T-helper 2 cell (primary cell): Measurements from ENCODE around the gene HTR6.
"Not testable (repeated sequence)": the region's sequence is repeated elsewhere in the genome, so short reads cannot be mapped to it uniquely, and the experiment has no call there.

ENCODE experiments used
- DNase-seq, 5 experiments: peaks; one replicate each; pipeline versions ENCODE4 v3.0.0 to v3.0.0-alpha.2; 2012 to 2022
- total RNA-seq, 2 donors: gene quantifications; one replicate each; lab custom pipeline; 2026; lab: John Stamatoyannopoulos, UW

The HTR6 gene
- 2.5 to 2.9 reads per million in 2 donors for total RNA-seq

GRCh38 chr1:19664453-19665185 is at the start of gene HTR6:
Gene HTR6, plus strand, starts transcription at chr1:19664875. Its CDS starts 879 bp downstream, at chr1:19665754.
- DNase-seq: peak in 1 of 5 experiments; percentile 36

DNA sequence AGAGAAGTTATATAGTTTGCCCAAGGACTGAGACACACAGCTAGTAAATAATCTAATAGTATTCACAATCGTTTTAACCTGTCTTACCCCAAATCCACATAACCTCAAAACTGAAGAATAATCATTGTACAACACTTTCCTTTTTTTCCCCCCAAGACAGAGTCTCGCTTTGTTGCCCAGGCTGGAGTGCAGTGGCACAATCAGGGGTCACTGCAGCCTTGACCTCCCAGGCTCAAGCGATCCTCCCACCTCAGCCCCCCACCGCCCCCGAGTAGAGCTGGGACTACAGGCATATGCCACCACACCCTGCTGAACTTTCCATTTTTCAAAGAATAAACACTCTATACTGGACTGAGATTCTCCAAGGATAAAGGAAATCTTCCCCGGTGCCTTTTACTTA is 49.2 kb upstream of the HTR6 start:
- no peak for DNase-seq

- no peak for DNase-seq
Observed at GRCh38 chr1:19616489-19616888, 48.2 kb upstream of the HTR6 start.

- DNase-seq: no peak
Observed at GRCh38 chr1:19617376-19617775, 47.3 kb upstream of the HTR6 start.

- DNase-seq: no peak
Observed at GRCh38 chr1:19618428-19618827, 46.2 kb upstream of the HTR6 start.

GRCh38 chr1:19619697-19620384 is 44.8 kb upstream of the HTR6 start:
- no peak for DNase-seq

DNA sequence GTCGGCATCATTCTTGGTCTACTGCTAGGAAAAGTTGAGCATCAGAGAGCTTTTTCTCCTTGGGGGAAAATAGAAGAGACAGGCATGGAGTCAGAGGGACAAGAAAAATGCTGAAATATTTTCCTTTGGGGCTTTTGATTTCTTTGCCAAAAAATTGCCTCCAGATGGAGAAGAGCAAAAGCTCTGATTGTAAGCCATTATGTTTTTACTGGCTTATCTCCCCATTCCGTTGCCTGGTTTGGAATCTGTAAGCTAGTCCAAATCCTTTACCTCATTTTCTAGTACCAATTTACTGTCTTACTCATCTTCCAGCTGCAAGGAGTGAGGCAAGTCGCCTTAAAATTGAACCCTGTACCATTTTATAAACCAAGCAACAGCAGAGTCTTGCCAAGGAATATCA is 43.9 kb upstream of the HTR6 start:
- DNase-seq: no peak

DNA sequence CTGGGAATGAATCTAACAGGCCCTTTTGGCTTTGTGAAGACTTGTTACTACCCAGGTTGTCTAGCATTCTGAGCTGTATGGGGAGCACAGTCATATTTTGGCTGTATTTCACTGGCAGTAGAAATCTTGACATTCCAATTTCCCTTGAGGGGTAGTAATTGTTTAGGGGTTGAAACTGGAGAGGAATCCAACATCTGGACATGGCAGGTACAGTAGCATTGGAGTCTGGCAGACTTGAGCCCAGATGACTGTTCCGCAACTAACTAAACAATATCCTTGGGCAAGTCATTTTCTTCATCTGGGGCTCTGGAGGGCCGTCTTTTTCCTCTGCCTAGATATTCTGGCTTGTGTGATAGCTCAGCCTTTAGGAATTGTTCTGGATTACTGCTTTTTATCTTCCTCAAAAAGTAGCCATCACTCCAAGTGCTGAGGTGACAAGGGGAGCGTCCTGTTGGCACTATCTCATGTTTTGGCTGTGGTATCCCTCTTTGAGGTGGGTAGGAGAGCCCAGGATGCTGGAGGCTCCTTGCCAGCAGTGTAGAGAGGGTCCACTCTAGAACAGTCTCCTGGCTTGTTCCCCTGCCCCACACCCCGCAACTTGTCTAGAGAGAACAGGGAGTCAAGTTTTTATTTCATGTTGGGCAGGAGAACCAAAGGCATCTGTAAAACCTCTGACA is 43.3 kb upstream of the HTR6 start:
- DNase-seq: no peak

DNA sequence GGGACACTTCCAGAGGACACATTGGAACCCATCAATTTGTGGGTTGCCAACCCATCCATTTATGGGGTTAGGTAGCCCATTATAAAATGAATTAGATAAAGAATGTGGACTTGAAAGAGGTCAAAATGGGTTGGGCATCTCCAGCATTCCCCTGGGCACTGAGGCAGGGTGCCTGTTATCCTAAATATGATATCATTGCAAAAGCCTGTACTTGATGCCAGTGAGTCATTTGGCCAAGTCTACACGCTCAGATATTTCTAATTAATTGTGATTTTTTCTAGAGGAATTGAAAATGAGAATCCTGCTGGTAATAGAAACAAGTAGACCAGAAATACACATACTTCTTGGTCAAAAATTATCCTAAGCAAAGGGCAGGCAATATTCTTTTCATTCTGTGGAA is 42.5 kb upstream of the HTR6 start:
- DNase-seq: no peak

GRCh38 chr1:19623523-19623922 is 41.2 kb upstream of the HTR6 start:
- DNase-seq: no peak

DNA sequence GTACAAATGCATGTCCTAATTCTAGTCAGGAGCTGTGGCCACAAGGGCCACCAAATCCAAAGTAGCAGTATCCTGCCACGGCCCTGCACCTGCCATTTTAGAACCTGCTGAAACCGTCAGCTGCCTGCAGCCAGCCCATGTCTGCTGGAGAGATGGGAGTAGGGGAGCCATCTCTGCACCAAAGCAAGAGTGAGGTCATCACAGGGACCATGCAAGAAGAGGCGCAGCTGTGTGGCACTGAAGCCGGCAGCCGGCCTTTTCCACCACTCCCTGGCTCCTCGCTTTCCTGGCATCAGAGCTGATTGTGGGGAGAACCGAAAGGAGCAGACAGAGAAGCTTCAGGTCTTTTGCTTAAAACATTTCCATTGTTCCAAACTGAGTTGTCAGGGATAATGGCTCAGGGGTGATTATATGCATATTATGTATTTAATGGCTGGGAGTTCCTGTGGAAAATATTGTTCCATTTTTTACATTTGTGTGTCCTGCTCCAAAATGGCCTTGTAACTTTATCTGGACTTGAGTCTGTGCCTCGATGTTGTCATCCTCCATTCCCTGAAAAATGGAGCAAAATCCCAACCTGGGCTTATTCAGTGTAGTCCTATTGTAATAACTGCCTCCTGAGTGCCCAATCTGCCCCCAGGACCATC is 39.3 kb upstream of the HTR6 start:
- DNase-seq: no peak

GRCh38 chr1:19628879-19629278 is 35.8 kb upstream of the HTR6 start:
- DNase-seq: no peak

DNA sequence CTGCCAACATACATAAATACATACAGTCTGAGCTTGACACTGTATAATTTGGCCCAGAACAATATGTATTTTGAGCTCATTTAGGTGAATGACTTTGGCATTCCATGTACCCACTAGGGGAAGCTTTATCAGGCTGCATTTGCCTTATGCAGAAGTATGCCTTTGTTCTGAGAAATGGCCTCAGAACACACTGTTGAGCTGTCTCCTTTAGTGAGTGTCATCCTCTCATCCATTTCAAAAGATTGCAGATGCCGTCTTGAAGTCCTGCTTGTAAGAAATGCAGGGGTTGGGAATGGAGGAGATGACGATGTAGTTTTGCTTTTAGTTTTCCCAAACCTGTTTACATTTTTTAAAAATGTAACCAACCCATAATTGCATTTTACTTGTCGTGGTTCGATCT is 35.3 kb upstream of the HTR6 start:
- DNase-seq: no peak

DNA sequence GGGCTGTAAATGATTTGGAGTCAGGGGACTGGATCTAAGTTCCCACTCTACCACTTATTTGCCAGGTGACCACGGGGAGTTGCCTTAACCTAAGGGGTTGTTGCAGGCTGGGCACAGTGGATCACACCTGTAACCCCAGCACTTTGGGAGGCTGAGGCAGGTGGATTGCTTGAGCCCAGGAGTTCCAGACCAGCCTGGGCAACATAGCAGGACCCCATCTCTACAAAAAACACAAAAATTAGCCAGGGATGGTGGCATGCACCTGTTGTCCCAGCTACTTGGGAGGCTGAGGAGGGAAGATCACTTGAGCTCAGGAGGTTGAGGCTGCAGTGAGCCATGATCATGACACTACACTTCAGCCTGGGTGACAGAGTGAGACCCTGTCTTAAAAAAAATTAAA is 34.5 kb upstream of the HTR6 start:
- DNase-seq: not testable (repeated sequence)

GRCh38 chr1:19630720-19631395 is 33.8 kb upstream of the HTR6 start:
- DNase-seq: no peak

DNA sequence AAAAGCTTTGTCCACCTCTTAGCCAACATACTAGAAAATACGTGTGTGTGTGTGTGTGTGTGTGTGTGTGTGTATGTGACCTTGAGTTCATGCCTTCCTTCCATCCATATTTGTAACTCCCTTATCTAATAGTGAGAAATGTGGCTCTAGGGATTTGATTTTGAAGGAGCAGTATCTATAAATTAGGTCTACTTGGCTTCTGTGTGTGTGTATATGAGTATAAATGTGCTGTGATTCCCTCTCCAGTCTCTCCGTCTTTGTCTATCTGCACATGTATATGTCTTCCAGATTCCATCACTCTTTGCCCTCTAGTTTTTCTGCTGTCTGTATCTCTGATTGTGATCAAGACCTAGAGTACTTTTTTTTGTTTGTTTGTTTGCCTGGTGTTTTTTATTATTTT is 32.5 kb upstream of the HTR6 start:
- no peak for DNase-seq

DNA sequence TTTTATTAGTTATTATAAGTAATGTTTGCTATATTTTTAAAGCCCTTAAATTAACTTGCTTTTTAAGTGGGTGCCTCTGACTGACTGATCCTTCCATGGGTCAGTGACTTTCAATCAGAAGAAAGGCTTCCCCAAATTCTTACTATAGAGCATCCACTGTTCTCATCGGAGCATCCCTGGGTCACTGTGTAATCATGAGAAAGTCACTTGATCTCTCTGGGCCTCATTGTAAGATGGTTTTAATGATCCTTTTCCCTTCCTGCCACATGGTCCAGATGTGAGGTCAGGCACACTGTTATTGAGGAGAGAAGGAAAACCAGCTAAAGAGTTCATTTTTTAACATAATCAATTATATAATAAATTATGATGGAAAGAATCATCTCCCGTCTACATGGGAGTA is 31.6 kb upstream of the HTR6 start:
- no peak for DNase-seq

DNA sequence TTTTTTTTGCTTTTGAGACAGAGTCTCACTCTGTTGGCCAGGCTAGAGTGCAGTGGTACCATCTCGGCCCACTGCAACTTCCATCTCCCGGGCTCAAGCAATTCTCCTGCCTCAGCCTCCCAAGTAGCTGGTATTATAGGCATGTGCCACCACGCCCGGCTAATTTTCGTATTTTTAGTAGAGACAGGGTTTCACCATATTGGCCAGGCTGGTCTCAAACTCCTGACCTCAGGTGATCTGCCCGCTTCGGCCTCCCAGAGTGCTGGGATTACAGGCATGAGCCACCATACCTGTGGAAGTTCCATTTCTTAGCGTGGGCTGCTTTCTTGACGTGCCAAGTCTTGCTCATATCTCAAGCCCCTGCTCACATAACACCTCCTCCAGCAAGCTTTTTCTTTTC is 29.6 kb upstream of the HTR6 start:
- DNase-seq: not testable (repeated sequence)

DNA sequence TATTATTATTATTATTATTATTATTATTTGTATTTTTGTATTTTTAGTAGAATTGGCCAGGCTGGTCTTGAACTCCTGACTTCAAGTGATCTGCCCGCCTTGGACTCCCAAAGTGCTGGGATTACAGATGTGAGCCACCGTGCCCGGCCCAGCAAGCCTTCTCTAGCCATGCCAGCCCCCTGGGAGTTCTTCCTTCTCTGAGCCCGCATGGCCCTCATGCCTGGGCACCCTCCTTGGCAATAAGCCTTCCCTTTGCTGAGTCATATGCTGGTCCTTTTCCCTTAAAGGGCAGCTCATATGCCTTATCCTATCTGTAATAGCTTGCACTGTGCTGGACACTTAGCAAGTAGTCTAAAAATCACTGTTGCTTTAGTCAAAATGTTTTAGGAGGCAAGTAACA is 29.0 kb upstream of the HTR6 start:
- no peak for DNase-seq

- no peak for DNase-seq
Observed at GRCh38 chr1:19636065-19636464, 28.6 kb upstream of the HTR6 start.

DNA sequence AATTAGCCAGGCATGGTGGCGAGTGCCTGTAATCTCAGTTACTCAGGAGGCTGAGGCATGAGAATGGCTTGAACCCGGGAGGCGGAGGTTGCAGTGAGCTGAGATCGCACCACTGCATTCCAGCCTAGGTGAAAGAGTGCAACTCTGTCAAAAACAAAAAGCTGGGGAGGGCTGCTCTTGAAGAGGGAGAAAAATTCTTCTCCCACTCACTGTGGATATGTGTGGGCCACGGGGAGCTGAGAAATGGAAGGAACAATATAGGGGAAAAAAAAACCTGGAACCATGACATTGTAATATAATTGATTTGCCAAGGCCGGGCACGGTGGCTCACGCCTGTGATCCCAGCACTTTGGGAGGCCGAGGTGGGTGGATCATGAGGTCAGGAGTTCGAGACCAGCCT is 27.9 kb upstream of the HTR6 start:
- DNase-seq: not testable (repeated sequence)

DNA sequence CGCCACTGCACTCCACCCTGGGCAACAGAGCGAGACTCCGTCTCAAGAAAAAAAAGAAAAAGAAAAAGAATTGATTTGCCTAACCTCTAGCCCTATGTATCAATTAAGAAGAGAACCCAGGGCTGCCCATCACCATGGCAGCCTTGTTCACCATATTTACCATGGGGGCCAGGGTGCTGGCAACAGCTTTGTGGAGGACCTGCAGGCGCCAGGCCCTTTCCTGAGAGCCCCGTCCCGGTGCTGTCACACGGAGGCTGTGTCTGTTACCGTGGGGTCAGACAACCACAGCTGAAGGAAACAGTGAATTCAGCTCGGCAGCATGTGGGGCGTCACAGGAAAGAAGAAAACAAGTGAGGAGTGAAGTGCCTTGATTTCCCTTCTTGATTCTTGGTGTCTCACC is 27.1 kb upstream of the HTR6 start:
- no peak for DNase-seq

- not testable (repeated sequence) for DNase-seq
Observed at GRCh38 chr1:19639228-19639627, 25.4 kb upstream of the HTR6 start.
